HK-2 (cell line): ENCODE results near the gene PDIK1L.

Source experiments
- DNase-seq: peaks from one replicate; pipeline ENCODE4 v3.0.0-alpha.2; 2018; ENCODE audit not compliant: unreplicated experiment

PDIK1L gene

GRCh38 chr1:26155370-26156284 is 44.0 kb downstream of the PDIK1L start:
- DNase-seq: no peak

- DNase-seq: no peak
Observed at GRCh38 chr1:26156285-26157038, 44.8 kb downstream of the PDIK1L start.

- DNase-seq: no peak
Observed at GRCh38 chr1:26158271-26158907, 46.8 kb downstream of the PDIK1L start.

DNA sequence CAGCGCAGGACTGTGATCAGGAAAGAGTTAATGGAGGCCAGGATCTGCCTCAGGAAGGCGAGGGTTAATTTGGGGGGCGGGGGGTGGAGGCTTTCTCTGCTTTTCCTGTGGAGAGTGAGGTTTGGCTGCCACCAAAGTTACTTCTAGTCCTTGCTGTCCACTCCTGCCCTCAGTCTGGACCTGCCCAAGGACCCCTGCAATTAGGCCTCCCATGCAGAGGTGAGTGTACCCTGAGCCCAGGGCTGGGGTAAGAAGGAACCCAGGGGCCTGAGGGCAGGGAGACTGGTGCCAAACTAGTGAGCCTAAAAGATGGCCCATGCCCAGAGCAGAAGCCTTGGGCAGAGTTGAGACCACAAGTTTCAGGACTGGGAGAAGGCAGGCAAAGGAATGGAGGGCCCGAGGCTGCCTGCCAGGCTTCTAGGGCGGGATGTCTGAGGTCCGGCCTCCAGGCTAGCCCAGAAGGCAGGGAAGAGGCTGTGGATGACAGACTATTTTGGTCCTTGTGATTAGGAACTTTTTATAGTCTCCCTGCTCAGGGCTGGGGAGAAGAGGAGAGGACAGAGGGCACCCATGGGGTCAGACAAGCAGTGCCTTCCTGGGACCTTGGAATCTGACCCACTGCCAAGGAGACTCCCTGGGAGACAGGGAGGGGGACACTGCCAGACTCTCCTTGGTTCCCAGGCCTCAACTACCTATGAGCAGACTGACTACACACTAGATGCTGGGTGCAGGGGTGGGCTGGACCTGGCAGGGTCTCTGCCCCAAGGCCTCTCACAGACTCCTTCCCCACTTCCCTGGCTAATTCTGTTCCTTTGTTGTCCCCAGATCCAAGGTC is 47.5 kb downstream of the PDIK1L start, which contains the start of gene FAM110D:
Gene FAM110D (plus strand): TSS at position 172 of the 835 bp plus-strand sequence. CDS start 2,213 bp downstream, outside the sequence.
- DNase-seq: no peak

DNA sequence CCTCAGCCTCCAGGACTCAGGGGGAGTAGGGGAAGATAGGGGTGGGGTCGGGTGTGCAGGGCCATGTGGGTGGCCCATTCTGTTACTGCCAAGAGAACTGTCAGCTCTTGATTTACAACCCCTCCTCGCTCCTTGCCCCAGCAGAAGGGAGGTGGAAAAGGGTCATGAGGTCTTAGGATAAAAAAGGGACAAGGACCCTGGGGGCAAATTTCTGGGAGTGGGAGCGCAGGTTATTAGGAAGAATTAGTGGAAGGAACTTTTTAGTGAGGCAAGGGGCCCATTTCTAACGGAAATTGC is 48.1 kb downstream of the PDIK1L start:
- DNase-seq: no peak

GRCh38 chr1:26160527-26161414 is 49.1 kb downstream of the PDIK1L start:
- no peak for DNase-seq

DNA sequence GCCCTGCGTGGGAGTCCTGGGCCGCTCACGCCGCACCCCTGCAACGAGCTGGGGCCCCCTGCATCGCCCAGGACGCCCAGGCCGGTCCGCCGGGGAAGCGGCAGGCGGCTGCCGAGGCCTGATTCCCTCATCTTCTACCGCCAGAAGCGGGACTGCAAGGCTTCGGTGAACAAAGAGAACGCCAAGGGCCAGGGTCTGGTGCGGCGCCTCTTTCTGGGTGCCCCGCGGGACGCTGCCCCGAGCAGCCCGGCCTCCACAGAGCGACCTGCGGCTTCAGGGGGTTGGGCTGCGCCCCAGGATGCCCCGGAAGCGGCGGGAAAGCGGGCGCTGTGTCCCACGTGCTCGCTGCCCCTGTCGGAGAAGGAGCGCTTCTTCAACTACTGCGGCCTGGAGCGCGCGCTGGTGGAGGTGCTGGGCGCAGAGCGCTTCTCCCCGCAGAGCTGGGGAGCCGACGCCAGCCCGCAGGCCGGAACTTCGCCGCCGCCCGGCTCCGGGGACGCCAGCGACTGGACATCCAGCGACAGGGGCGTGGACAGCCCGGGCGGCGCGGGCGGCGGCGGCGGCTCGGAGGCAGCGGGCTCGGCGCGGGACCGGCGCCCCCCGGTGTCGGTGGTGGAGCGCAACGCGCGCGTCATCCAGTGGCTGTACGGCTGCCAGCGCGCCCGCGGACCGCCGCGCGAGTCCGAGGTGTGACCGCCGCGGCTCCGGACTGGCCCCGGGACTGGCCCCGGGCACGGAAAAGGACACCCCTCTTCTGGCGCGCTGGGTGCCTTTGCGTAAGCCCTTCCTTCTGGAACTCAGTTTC is 50.0 kb downstream of the PDIK1L start:
- peak; percentile 75 for DNase-seq

DNA sequence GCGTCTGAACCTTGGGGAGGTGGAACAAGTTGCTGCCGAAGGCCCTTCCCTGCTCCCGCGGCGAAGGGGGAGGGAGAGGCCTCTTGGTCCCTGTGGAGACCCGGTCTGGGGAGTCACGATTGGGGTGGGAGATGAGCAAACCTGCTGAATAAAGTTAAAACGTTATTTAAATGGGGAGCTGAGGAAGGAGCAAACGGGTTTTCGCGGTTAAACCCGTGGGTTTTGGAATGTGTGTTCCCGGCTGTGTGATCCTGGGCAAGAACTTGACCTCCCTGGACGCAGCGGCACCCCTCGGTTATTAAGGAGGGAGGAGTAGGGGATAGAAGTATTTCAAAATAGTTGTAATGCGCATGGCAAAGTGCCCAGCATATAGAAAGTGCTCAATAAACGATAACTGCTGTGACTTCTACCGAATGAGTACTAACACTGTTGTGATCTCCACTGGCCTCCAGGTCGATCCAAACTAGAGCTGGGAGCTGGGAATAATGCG is 50.6 kb downstream of the PDIK1L start:
- no peak for DNase-seq

- DNase-seq: no peak
Observed at GRCh38 chr1:26163684-26164035, 52.0 kb downstream of the PDIK1L start.

- no peak for DNase-seq
Observed at GRCh38 chr1:26164036-26164860, 52.6 kb downstream of the PDIK1L start.

DNA sequence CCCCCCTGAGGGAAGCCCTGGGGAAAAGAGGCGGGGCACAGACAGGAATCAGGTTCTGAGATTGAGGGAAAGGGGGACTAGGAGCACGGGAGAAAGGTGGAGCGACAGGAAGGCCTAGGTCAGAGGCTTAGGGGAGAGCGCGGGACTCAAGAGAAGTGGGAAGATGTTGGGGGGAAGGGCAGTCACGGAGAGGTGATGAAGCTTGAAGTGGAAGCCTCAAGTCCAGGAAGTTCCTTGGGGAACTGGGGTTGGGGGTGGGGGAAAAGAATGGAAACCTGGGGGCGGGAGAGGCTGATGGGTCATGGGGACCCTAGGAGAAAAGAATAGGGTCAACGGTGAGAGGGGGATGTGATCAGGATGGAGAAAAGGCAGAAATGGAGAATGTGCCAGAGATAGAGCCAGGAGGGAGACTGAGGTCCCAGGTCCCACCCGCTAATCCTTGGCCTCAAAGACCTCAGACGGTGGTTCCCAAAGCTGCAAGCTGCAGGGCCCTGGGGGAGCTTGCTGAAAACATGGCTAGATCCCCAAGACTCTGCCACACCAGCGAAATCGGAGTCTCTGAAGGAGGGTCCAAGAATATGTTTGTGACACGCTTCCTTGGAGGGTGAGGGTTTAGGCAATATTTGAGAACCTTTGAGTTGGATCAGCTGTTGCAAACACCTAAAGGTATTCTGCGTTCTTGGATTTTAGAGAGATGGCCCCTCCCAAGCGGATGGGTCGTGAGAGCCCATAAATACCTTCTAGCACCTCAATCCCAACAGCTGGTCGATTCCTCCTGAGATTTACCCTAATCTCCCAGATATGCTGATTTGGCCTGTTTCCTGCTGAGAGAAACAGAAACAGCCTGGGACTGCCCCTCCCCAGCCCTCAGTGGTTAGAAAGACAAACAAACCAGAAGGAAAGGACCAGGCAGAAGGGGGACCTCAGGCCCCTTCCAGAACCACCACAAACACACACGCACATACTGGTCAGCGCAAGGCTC is 53.5 kb downstream of the PDIK1L start:
- DNase-seq: no peak

DNA sequence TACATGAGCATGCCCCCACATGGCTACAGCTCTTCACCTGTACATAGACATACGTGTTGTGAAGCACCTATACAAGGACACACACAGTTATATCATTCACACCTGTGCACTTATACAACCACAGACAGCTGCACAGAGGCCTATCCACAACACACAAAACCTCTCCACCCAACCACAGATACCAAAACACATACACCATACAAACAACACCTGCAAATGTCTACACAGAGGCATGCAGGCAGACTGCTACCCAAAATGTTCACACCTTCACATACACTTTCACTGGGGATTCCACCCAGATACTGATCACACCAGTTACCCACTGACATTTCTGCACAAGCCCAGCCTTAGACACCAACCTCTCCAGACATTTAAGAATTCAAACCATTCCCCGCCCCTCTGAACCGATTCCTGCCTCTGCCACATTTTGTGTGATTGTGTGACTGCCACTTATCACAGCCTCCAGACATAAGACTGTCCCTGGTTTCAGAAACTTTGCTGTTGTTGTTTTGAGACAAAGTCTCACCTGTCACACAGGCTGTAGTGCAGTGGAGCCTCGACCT is 55.2 kb downstream of the PDIK1L start:
- no peak for DNase-seq

- DNase-seq: no peak
Observed at GRCh38 chr1:26168410-26169197, 57.0 kb downstream of the PDIK1L start, which contains the start of gene C1orf232. Gene C1orf232, minus strand, starts transcription at chr1:26168963. Its CDS starts 464 bp downstream, at chr1:26168499.

- DNase-seq: no peak
Observed at GRCh38 chr1:26169198-26169554, 57.6 kb downstream of the PDIK1L start.

- peak; percentile 91 for DNase-seq
Observed at GRCh38 chr1:26169669-26170471, 58.2 kb downstream of the PDIK1L start, which contains the start of gene ZNF593. Gene ZNF593, plus strand, starts transcription at chr1:26169908. Its CDS starts 76 bp downstream, at chr1:26169984.
